Endothelial cell of umbilical vein (primary cell): Measurements from ENCODE around the gene LRCH3. TPM values are rescaled to one million over a fixed set of nuclear protein-coding genes. Genes with fewer than 3 reads are reported as not detected.

ENCODE experiments used
- BruUV-seq: library from RNA; stranded (reverse); fragments of 400-500 nt; replicated peaks from 2 replicates; lab custom pipeline; 2021; lab: Mats Ljungman, UMichigan
- CTCF ChIA-PET: fragments of 300-600, 350-600 bp; sonication (Branson Sonifier 250); formaldehyde crosslinking; loops from one replicate; lab custom pipeline; 2021; ENCODE audit warnings: antibody characterized with exemption, inconsistent platforms; lab: Charles Lee
- POLR2A ChIA-PET: fragments of 300-600, 350-600 bp; sonication (Branson Sonifier 250); formaldehyde crosslinking; loops from one replicate; lab custom pipeline; 2021; ENCODE audit warnings: antibody characterized with exemption, inconsistent platforms; lab: Charles Lee
- DNase-seq: peaks from one replicate; pipeline ENCODE4 v3.0.0-alpha.2; 2011; ENCODE audit warnings: low read depth, low spot score
- FAIRE-seq: peaks from 2 replicates; lab custom pipeline; 2011; peaks lifted over from hg19 to GRCh38; lab: Jason Lieb, UNC
- H2AFZ ChIP-seq: 2 replicates; pipeline ENCODE4 v1.6.0; 2012; ENCODE audit warnings: low read depth, low read length, control low read depth, inconsistent platforms
- H3K27ac ChIP-seq: 2 replicates; pipeline ENCODE4 v1.5.1; 2011; ENCODE audit warnings: low read depth, mild to moderate bottlenecking, control low read depth, low read length, moderate library complexity; ENCODE audit not compliant: insufficient read depth
- H3K27me3 ChIP-seq, 2 experiments: 2 replicates each; pipeline versions ENCODE4 v1.6.0 to v1.6.1; 2011; ENCODE audit warnings: low read length in 2 of 2, mixed read lengths in 1 of 2; ENCODE audit not compliant: control insufficient read depth in 2 of 2, insufficient read depth in 2 of 2
- H3K36me3 ChIP-seq, 2 experiments: 2 replicates in 1 of 2; 3 replicates in 1 of 2; pipeline ENCODE4 v1.5.1; 2011; ENCODE audit warnings: low read length in 2 of 2, mild to moderate bottlenecking in 1 of 2, moderate library complexity in 1 of 2; ENCODE audit not compliant: control insufficient read depth in 2 of 2, insufficient read depth in 2 of 2; ENCODE audit errors: extremely low read depth in 1 of 2
- H3K4me1 ChIP-seq: 3 replicates; pipeline ENCODE4 v1.5.1; 2011; ENCODE audit warnings: mild to moderate bottlenecking, low read length; ENCODE audit not compliant: control insufficient read depth, insufficient read depth; ENCODE audit errors: extremely low read depth
- H3K4me2 ChIP-seq: 2 replicates; pipeline ENCODE4 v1.6.1; 2011; ENCODE audit warnings: low read length, control low read depth, mixed read lengths; ENCODE audit not compliant: insufficient read depth
- H3K4me3 ChIP-seq, 3 experiments: fragments of 200-600 bp in 1 of 3; sonication (generic), shearing (Covaris generic) in 1 of 3; replicated peaks in 1 of 3; 2 replicates each; pipeline ENCODE4 v1.5.1; 2011 to 2016; ENCODE audit warnings: control low read depth in 3 of 3, low read length in 3 of 3, mild to moderate bottlenecking in 2 of 3, inconsistent platforms in 1 of 3, low read depth in 1 of 3, moderate library complexity in 1 of 3; ENCODE audit not compliant: insufficient read depth in 1 of 3
- H3K79me2 ChIP-seq: 2 replicates; pipeline ENCODE4 v1.6.0; 2012; ENCODE audit warnings: low read length, inconsistent platforms; ENCODE audit not compliant: control insufficient read depth, insufficient read depth
- H3K9ac ChIP-seq: replicated peaks from 2 replicates; pipeline ENCODE3; 2011; ENCODE audit warnings: low read length, control low read depth; ENCODE audit not compliant: insufficient read depth; ENCODE audit errors: extremely low read depth
- H3K9me1 ChIP-seq: replicated peaks from 3 replicates; pipeline ENCODE4 v1.6.0; 2011; ENCODE audit warnings: mild to moderate bottlenecking, low read length; ENCODE audit not compliant: control insufficient read depth, insufficient read depth; ENCODE audit errors: extremely low read depth
- H3K9me3 ChIP-seq: replicated peaks from 2 replicates; pipeline ENCODE4 v1.5.1; 2012; ENCODE audit warnings: low read length, inconsistent platforms; ENCODE audit not compliant: control insufficient read depth, insufficient read depth
- H4K20me1 ChIP-seq: replicated peaks from 2 replicates; pipeline ENCODE3; 2011; ENCODE audit warnings: mild to moderate bottlenecking, low read length; ENCODE audit not compliant: control insufficient read depth, insufficient read depth; ENCODE audit errors: extremely low read depth
- EZH2 ChIP-seq: IDR thresholded peaks from 2 replicates; pipeline ENCODE4 v1.6.1; 2012; ENCODE audit warnings: borderline replicate concordance, low read depth, mild to moderate bottlenecking, moderate library complexity, low read length, inconsistent platforms; ENCODE audit not compliant: severe bottlenecking
- FOS ChIP-seq: IDR thresholded peaks from 2 replicates; pipeline ENCODE4 v1.6.1; 2011; ENCODE audit warnings: mild to moderate bottlenecking, low read length, moderate library complexity, borderline replicate concordance; ENCODE audit not compliant: insufficient read depth
- GATA2 ChIP-seq: IDR thresholded peaks from 2 replicates; pipeline ENCODE4 v1.7.0; 2011; ENCODE audit warnings: low read depth, mild to moderate bottlenecking, moderate library complexity, mixed read lengths, low read length; ENCODE audit not compliant: insufficient read length, insufficient read depth
- JUN ChIP-seq: IDR thresholded peaks from 2 replicates; pipeline ENCODE4 v1.6.1; 2011; ENCODE audit warnings: borderline replicate concordance, low read depth; ENCODE audit not compliant: insufficient read length, insufficient read depth
- MYC ChIP-seq: IDR thresholded peaks from one replicate; pipeline ENCODE4 v1.6.1; 2011; ENCODE audit warnings: mild to moderate bottlenecking, low read depth, low read length
- POLR2A ChIP-seq: IDR thresholded peaks from 2 replicates; pipeline ENCODE4 v1.6.1; 2012; ENCODE audit warnings: low read depth, mild to moderate bottlenecking, control low read depth, low read length
- POLR2AphosphoS5 ChIP-seq: IDR thresholded peaks from 2 replicates; pipeline ENCODE4 v1.6.1; 2012; ENCODE audit warnings: low read depth, mild to moderate bottlenecking, control low read depth, low read length, moderate library complexity; ENCODE audit not compliant: insufficient read depth
- dilution Hi-C: fragments of 300-500 bp; cut with MboI; formaldehyde crosslinking; loops from one replicate; pipeline ENCODE4 v1.15.0; 2019; ENCODE audit warnings: low sequenced_read_pairs; ENCODE audit not compliant: extremely low pct_ligation_motif_present
- intact Hi-C: fragments of 100-400 bp; cut with micrococcal nuclease; formaldehyde crosslinking; loops from one replicate; pipeline ENCODE4 v1.10.0; 2022
- polyA plus RNA-seq, 4 experiments: library from polyadenylated mRNA; depleted of rRNA in 3 of 4; stranded (reverse) in 3 of 4; unstranded in 1 of 4; fragments of >200 nt; gene quantifications; 2 replicates each; pipeline versions ENCODE4 v1.2.1 to v1.2.3, GENCODE V29; 2011 to 2012; ENCODE audit warnings: missing spikeins in 1 of 4
- total RNA-seq: library from RNA; stranded (reverse); gene quantifications from 2 replicates; pipeline ENCODE4 v1.2.3, GENCODE V29; 2021
- TF ChIP-seq, protein P1 (sequence below): IDR thresholded peaks from 2 replicates; pipeline ENCODE4 v1.6.1; 2011; ENCODE audit not compliant: insufficient read depth, insufficient read length
- TF ChIP-seq, protein P2 (sequence below), 2 donors: IDR thresholded peaks; 1 replicate in 1 of 2; 2 replicates in 1 of 2; pipeline ENCODE4 v1.5.1; 2011; ENCODE audit warnings: low read length in 2 of 2, mild to moderate bottlenecking in 2 of 2, moderate library complexity in 2 of 2, control low read depth in 1 of 2, inconsistent platforms in 1 of 2, low read depth in 1 of 2; ENCODE audit not compliant: insufficient read depth in 1 of 2; ENCODE audit errors: extremely low read depth in 1 of 2

The LRCH3 gene
- total and polyA plus RNA-seq, 2 donors (not counting 3 experiments of a cell fraction or from before 2014, with no cell fraction given) = 43.9 to 60.3 TPM

DNA sequence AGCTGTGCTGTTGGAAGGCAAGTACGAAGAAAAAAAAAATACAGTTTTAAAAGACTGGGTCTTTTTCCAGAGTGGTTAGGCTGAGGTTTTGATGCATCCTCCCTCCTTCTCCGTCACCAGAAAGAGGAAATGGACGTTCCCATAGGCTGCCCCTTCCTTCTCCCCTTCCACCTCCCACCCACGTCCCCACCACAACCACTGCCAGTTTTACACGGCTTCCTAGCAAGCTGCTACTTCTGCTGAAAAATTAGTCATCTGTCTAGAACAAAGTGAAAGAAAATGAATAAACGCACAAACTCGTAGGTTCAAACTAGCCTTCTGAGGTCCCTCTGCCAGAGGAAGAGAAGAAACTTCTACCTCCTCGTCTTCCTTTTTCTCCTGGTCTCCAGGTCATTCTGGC, 87.4 kb downstream of the LRCH3 start:
- H3K27me3 ChIP-seq = no peaks in the 10 kb centered on the region
- H3K27ac ChIP-seq = no peak overlapping the region
- POLR2A ChIA-PET = no interaction called here
- BruUV-seq = no TSS peak
- H3K79me2 ChIP-seq = no peaks in the 10 kb centered on the region
- H2AFZ ChIP-seq = no peak overlapping the region
- TF ChIP-seq, protein P1, sequence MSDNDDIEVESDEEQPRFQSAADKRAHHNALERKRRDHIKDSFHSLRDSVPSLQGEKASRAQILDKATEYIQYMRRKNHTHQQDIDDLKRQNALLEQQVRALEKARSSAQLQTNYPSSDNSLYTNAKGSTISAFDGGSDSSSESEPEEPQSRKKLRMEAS = no peak
- no peak for TF ChIP-seq POLR2AphosphoS5
- no peaks in the 10 kb centered on the region for H4K20me1 ChIP-seq
- H3K4me1 ChIP-seq = no peaks in the 10 kb centered on the region
- peaks cover 7 to 12% of the 10 kb centered on the region in 2 experiments for H3K36me3 ChIP-seq
- no peaks in the 10 kb centered on the region for H3K9me1 ChIP-seq
- dilution Hi-C loops = no loop called here
- CTCF ChIA-PET = no interaction called here
- no peak overlapping the region for H3K4me3 ChIP-seq
- H3K9ac ChIP-seq = no peak overlapping the region
- intact Hi-C loops = no loop called here
- no peak overlapping the region for H3K4me2 ChIP-seq
- FAIRE-seq (no peak), DNase-seq (no peak)
- H3K9me3 ChIP-seq = no peaks in the 10 kb centered on the region

DNA sequence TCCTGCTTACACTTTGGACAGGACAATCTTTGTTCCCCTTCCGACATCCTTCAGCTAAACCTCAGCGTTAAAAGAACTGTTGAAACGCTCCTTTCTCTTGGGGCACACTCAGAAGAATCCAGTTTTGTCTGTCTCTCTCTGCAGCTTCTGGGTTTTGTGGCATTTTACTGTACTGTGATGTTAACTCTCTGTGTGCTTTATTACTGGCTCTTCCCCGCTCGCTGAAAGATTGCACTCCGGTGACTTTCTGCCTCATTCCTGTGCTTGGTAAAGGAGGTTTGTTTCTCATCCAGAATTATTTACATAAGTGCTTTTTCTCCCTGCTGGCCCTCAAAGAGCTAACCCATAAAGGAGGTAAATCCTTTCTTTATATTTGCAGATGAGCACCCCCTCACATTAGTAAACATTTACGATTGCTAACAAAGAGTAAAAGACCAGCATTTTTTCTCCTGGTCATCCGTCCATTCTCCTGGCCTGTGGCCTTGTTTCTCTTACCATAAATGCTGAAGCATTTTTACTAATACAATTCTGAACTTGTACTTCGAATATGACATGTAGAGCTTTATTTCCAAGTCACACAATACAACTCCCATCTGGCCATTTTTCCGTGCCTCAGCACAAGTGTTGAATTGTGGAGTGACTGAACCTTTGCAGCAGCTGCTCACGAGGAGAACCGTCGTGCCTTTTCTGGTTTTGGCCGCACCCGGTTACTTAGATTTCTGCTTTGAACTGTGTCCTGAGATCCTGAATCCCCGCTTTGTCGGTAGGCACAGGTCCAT, 89.6 kb downstream of the LRCH3 start:
- no peaks in the 10 kb centered on the region for H3K4me1 ChIP-seq
- POLR2A ChIA-PET = no interaction called here
- dilution Hi-C loops (no loop called here), intact Hi-C loops (no loop called here)
- H3K9ac ChIP-seq = no peak overlapping the region
- CTCF ChIA-PET = no interaction called here
- BruUV-seq = no TSS peak
- no peak overlapping the region for H2AFZ ChIP-seq
- no peak overlapping the region for H3K4me2 ChIP-seq
- H3K36me3 ChIP-seq = peaks cover 7 to 12% of the 10 kb centered on the region in 2 experiments
- no peaks in the 10 kb centered on the region for H4K20me1 ChIP-seq
- no peak overlapping the region for H3K4me3 ChIP-seq
- no peaks in the 10 kb centered on the region for H3K9me1 ChIP-seq
- H3K27ac ChIP-seq = no peak overlapping the region
- FAIRE-seq (no peak), DNase-seq (no peak)
- H3K27me3 ChIP-seq = no peaks in the 10 kb centered on the region
- no peaks in the 10 kb centered on the region for H3K9me3 ChIP-seq
- TF ChIP-seq POLR2AphosphoS5 (no peak), MYC (no peak), JUN (no peak), POLR2A (no peak), FOS (no peak), GATA2 (no peak), EZH2 (no peak)
- TF ChIP-seq, protein P1 = no peak
- TF ChIP-seq, protein P2, sequence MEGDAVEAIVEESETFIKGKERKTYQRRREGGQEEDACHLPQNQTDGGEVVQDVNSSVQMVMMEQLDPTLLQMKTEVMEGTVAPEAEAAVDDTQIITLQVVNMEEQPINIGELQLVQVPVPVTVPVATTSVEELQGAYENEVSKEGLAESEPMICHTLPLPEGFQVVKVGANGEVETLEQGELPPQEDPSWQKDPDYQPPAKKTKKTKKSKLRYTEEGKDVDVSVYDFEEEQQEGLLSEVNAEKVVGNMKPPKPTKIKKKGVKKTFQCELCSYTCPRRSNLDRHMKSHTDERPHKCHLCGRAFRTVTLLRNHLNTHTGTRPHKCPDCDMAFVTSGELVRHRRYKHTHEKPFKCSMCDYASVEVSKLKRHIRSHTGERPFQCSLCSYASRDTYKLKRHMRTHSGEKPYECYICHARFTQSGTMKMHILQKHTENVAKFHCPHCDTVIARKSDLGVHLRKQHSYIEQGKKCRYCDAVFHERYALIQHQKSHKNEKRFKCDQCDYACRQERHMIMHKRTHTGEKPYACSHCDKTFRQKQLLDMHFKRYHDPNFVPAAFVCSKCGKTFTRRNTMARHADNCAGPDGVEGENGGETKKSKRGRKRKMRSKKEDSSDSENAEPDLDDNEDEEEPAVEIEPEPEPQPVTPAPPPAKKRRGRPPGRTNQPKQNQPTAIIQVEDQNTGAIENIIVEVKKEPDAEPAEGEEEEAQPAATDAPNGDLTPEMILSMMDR (IDR thresholded peaks at IDR 0.05; ENCODE audit: extremely low read depth in 1 of 2, insufficient read depth in 1 of 2, low read depth in 1 of 2, low read length in 2 of 2) = no peak
- H3K79me2 ChIP-seq = no peaks in the 10 kb centered on the region
